HG02885 (cell line): ENCODE data around the gene PYGB.
"Not testable (repeated sequence)": the region's sequence is repeated elsewhere in the genome, so short reads cannot be mapped to it uniquely, and the experiment has no call there.

ENCODE experiments used
- ATAC-seq: cut with Tn5 transposase; IDR thresholded peaks from one replicate; pipeline ENCODE4 v1.9.1; 2021; ENCODE audit warnings: mild to moderate bottlenecking; ENCODE audit not compliant: unreplicated experiment, poor library complexity

Gene PYGB

GRCh38 chr20:25323496-25324246, 75.8 kb downstream of the PYGB start:
- no peak for ATAC-seq

- no peak for ATAC-seq
Observed at GRCh38 chr20:25324412-25324811, 76.5 kb downstream of the PYGB start.

GRCh38 chr20:25325073-25325472, 77.2 kb downstream of the PYGB start:
- ATAC-seq: no peak

GRCh38 chr20:25325997-25326396, 78.1 kb downstream of the PYGB start:
- no peak for ATAC-seq

- ATAC-seq: no peak
Observed at GRCh38 chr20:25327521-25328235, 79.8 kb downstream of the PYGB start.

GRCh38 chr20:25328954-25329498, 81.1 kb downstream of the PYGB start:
- no peak for ATAC-seq

- not testable (repeated sequence) for ATAC-seq
Observed at GRCh38 chr20:25334972-25335371, 87.1 kb downstream of the PYGB start.

GRCh38 chr20:25336561-25337422, 88.9 kb downstream of the PYGB start:
- no peak for ATAC-seq

- no peak for ATAC-seq
Observed at GRCh38 chr20:25338112-25339023, 90.5 kb downstream of the PYGB start.

- no peak for ATAC-seq
Observed at GRCh38 chr20:25339608-25340007, 91.7 kb downstream of the PYGB start.

- ATAC-seq: no peak
Observed at GRCh38 chr20:25340380-25340779, 92.5 kb downstream of the PYGB start.

GRCh38 chr20:25341716-25342680, 94.1 kb downstream of the PYGB start:
- ATAC-seq: no peak

- no peak for ATAC-seq
Observed at GRCh38 chr20:25344634-25345033, 96.7 kb downstream of the PYGB start.

GRCh38 chr20:25345721-25346120, 97.8 kb downstream of the PYGB start:
- no peak for ATAC-seq

GRCh38 chr20:25346349-25346748, 98.5 kb downstream of the PYGB start:
- no peak for ATAC-seq
